Measurements from ENCODE around the gene CDH23.

CDH23 gene

GRCh38 chr10:71663311-71663710, 266.6 kb downstream of the CDH23 start:
- Histone ChIP-seq H3K4me1 (ENCODE audit: control insufficient read depth, insufficient read depth, low read length) (no peaks in the 10 kb centered on the region), H3K27me3 (ENCODE audit: control insufficient read depth, insufficient read depth, low read length) (no peaks in the 10 kb centered on the region), H3K9ac (ENCODE audit: low read length) (no peak overlapping the region), H3K36me3 (ENCODE audit: control insufficient read depth, insufficient read depth, low read length) (no peaks in the 10 kb centered on the region), H3K4me3 (ENCODE audit: low read length) (no peak overlapping the region), H3K27ac (ENCODE audit: low read depth, low read length) (no peak overlapping the region)

- Histone ChIP-seq H3K4me1 (ENCODE audit: control insufficient read depth, insufficient read depth, low read length) (no peaks in the 10 kb centered on the region), H3K4me3 (ENCODE audit: low read length) (no peak overlapping the region), H3K9ac (ENCODE audit: low read length) (no peak overlapping the region), H3K36me3 (ENCODE audit: control insufficient read depth, insufficient read depth, low read length) (no peaks in the 10 kb centered on the region), H3K27ac (ENCODE audit: low read depth, low read length) (no peak overlapping the region), H3K27me3 (ENCODE audit: control insufficient read depth, insufficient read depth, low read length) (no peaks in the 10 kb centered on the region)
Measured at GRCh38 chr10:71664585-71664984, 267.9 kb downstream of the CDH23 start.

GRCh38 chr10:71665456-71665855, 268.7 kb downstream of the CDH23 start:
- Histone ChIP-seq H3K36me3 (ENCODE audit: control insufficient read depth, insufficient read depth, low read length) (no peaks in the 10 kb centered on the region), H3K4me3 (ENCODE audit: low read length) (no peak overlapping the region), H3K27ac (ENCODE audit: low read depth, low read length) (no peak overlapping the region), H3K27me3 (ENCODE audit: control insufficient read depth, insufficient read depth, low read length) (no peaks in the 10 kb centered on the region), H3K4me1 (ENCODE audit: control insufficient read depth, insufficient read depth, low read length) (no peaks in the 10 kb centered on the region), H3K9ac (ENCODE audit: low read length) (no peak overlapping the region)

- H3K4me3 ChIP-seq (ENCODE audit: low read length), result no peak overlapping the region
- H3K9ac ChIP-seq (ENCODE audit: low read length), result no peak overlapping the region
- no peaks in the 10 kb centered on the region for H3K4me1 ChIP-seq (ENCODE audit: control insufficient read depth, insufficient read depth, low read length)
- H3K36me3 ChIP-seq (ENCODE audit: control insufficient read depth, insufficient read depth, low read length), result no peaks in the 10 kb centered on the region
- H3K27ac ChIP-seq (ENCODE audit: low read depth, low read length), result no peak overlapping the region
- no peaks in the 10 kb centered on the region for H3K27me3 ChIP-seq (ENCODE audit: control insufficient read depth, insufficient read depth, low read length)
Measured at GRCh38 chr10:71666639-71667386, 270.1 kb downstream of the CDH23 start.

- Histone ChIP-seq H3K27ac (ENCODE audit: low read depth, low read length) (no peak overlapping the region), H3K4me3 (ENCODE audit: low read length) (no peak overlapping the region), H3K27me3 (ENCODE audit: control insufficient read depth, insufficient read depth, low read length) (no peaks in the 10 kb centered on the region), H3K9ac (ENCODE audit: low read length) (no peak overlapping the region), H3K4me1 (ENCODE audit: control insufficient read depth, insufficient read depth, low read length) (no peaks in the 10 kb centered on the region), H3K36me3 (ENCODE audit: control insufficient read depth, insufficient read depth, low read length) (no peaks in the 10 kb centered on the region)
Measured at GRCh38 chr10:71667387-71667752, 270.6 kb downstream of the CDH23 start.

GRCh38 chr10:71671994-71672946, 275.6 kb downstream of the CDH23 start:
- H3K36me3 ChIP-seq (ENCODE audit: control insufficient read depth, insufficient read depth, low read length), result no peaks in the 10 kb centered on the region
- H3K9ac ChIP-seq (ENCODE audit: low read length), result no peak overlapping the region
- H3K27ac ChIP-seq (ENCODE audit: low read depth, low read length), result no peak overlapping the region
- H3K27me3 ChIP-seq (ENCODE audit: control insufficient read depth, insufficient read depth, low read length), result no peaks in the 10 kb centered on the region
- no peaks in the 10 kb centered on the region for H3K4me1 ChIP-seq (ENCODE audit: control insufficient read depth, insufficient read depth, low read length)
- no peak overlapping the region for H3K4me3 ChIP-seq (ENCODE audit: low read length)

- no peak overlapping the region for H3K4me3 ChIP-seq (ENCODE audit: low read length)
- H3K27ac ChIP-seq (ENCODE audit: low read depth, low read length), result no peak overlapping the region
- H3K27me3 ChIP-seq (ENCODE audit: control insufficient read depth, insufficient read depth, low read length), result no peaks in the 10 kb centered on the region
- H3K4me1 ChIP-seq (ENCODE audit: control insufficient read depth, insufficient read depth, low read length), result no peaks in the 10 kb centered on the region
- H3K9ac ChIP-seq (ENCODE audit: low read length), result no peak overlapping the region
- no peaks in the 10 kb centered on the region for H3K36me3 ChIP-seq (ENCODE audit: control insufficient read depth, insufficient read depth, low read length)
Measured at GRCh38 chr10:71675295-71675970, 278.7 kb downstream of the CDH23 start.

GRCh38 chr10:71677261-71677660, 280.5 kb downstream of the CDH23 start:
- H3K36me3 ChIP-seq (ENCODE audit: control insufficient read depth, insufficient read depth, low read length), result no peaks in the 10 kb centered on the region
- no peaks in the 10 kb centered on the region for H3K27me3 ChIP-seq (ENCODE audit: control insufficient read depth, insufficient read depth, low read length)
- no peak overlapping the region for H3K4me3 ChIP-seq (ENCODE audit: low read length)
- no peak overlapping the region for H3K9ac ChIP-seq (ENCODE audit: low read length)
- no peak overlapping the region for H3K27ac ChIP-seq (ENCODE audit: low read depth, low read length)
- no peaks in the 10 kb centered on the region for H3K4me1 ChIP-seq (ENCODE audit: control insufficient read depth, insufficient read depth, low read length)

- H3K27me3 ChIP-seq (ENCODE audit: control insufficient read depth, insufficient read depth, low read length), result no peaks in the 10 kb centered on the region
- no peaks in the 10 kb centered on the region for H3K36me3 ChIP-seq (ENCODE audit: control insufficient read depth, insufficient read depth, low read length)
- no peak overlapping the region for H3K9ac ChIP-seq (ENCODE audit: low read length)
- no peaks in the 10 kb centered on the region for H3K4me1 ChIP-seq (ENCODE audit: control insufficient read depth, insufficient read depth, low read length)
- H3K4me3 ChIP-seq (ENCODE audit: low read length), result no peak overlapping the region
- H3K27ac ChIP-seq (ENCODE audit: low read depth, low read length), result no peak overlapping the region
Measured at GRCh38 chr10:71678057-71678805, 281.5 kb downstream of the CDH23 start.

- Histone ChIP-seq H3K9ac (ENCODE audit: low read length) (no peak overlapping the region), H3K27me3 (ENCODE audit: control insufficient read depth, insufficient read depth, low read length) (no peaks in the 10 kb centered on the region), H3K4me1 (ENCODE audit: control insufficient read depth, insufficient read depth, low read length) (no peaks in the 10 kb centered on the region), H3K4me3 (ENCODE audit: low read length) (no peak overlapping the region), H3K36me3 (ENCODE audit: control insufficient read depth, insufficient read depth, low read length) (no peaks in the 10 kb centered on the region), H3K27ac (ENCODE audit: low read depth, low read length) (no peak overlapping the region)
Measured at GRCh38 chr10:71679425-71679824, 282.7 kb downstream of the CDH23 start.

- Histone ChIP-seq H3K4me1 (ENCODE audit: control insufficient read depth, insufficient read depth, low read length) (no peaks in the 10 kb centered on the region), H3K4me3 (ENCODE audit: low read length) (no peak overlapping the region), H3K27ac (ENCODE audit: low read depth, low read length) (no peak overlapping the region)
Measured at GRCh38 chr10:71681977-71682376, 285.3 kb downstream of the CDH23 start.

GRCh38 chr10:71683301-71683700, 286.6 kb downstream of the CDH23 start:
- H3K36me3 ChIP-seq (ENCODE audit: control insufficient read depth, insufficient read depth, low read length), result no peaks in the 10 kb centered on the region
- H3K27me3 ChIP-seq (ENCODE audit: control insufficient read depth, insufficient read depth, low read length), result no peaks in the 10 kb centered on the region
- no peaks in the 10 kb centered on the region for H3K4me1 ChIP-seq (ENCODE audit: control insufficient read depth, insufficient read depth, low read length)
- no peak overlapping the region for H3K4me3 ChIP-seq (ENCODE audit: low read length)
- H3K27ac ChIP-seq (ENCODE audit: low read depth, low read length), result no peak overlapping the region
- H3K9ac ChIP-seq (ENCODE audit: low read length), result no peak overlapping the region

More at GRCh38 chr10:71681977-71682376, 285.3 kb downstream of the CDH23 start:
- Histone ChIP-seq H3K36me3 (ENCODE audit: control insufficient read depth, insufficient read depth, low read length) (no peaks in the 10 kb centered on the region), H3K27me3 (ENCODE audit: control insufficient read depth, insufficient read depth, low read length) (no peaks in the 10 kb centered on the region), H3K9ac (ENCODE audit: low read length) (no peak overlapping the region)
